ENCODE measurements around the gene KRTAP5-3. TPM values are rescaled to one million over a fixed set of nuclear protein-coding genes. Genes with fewer than 3 reads are reported as not detected.

The KRTAP5-3 gene
- total and polyA plus RNA-seq, 4 donors: not detected

DNA sequence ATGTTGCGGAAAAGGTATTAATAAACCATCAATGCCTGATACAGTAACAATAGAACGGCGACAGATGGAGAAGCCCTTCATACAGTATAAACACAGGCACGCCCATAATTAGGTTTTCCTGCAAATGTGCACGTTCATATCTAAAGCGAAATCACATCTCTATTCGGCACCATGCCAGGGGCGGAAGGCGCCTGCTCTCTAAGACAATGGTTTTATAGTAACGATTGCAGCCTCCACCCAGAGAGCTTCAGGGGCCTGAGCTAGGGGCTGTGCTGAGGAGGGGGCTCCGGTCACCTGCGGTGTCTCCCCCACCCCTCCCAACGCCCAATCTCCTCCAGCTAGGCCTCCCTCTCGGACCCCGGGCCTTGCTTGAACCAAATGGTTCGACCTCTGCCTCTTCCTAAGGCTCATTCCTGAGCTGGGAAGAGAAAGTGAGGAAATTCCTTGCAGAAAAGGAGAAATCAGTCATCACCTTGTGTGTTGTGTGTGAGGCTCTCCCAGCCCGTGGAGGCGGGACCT lies 30.9 kb upstream of the KRTAP5-3 start:
- Histone ChIP-seq H3K4me3 (no peak overlapping the region), H3K27me3 (ENCODE audit: control insufficient read depth in 3 of 3, insufficient read depth in 3 of 3, low read length in 2 of 3) (peaks cover 0 to 4% (median 0%) of the 10 kb centered on the region in 3 donors), H3K9ac (ENCODE audit: insufficient read depth in 1 of 2, low read length in 2 of 2) (no peak overlapping the region), H3K4me1 (ENCODE audit: control insufficient read depth in 5 of 5, insufficient read depth in 5 of 5, low read length in 5 of 5) (peaks cover 0 to 9% (median 0%) of the 10 kb centered on the region in 5 donors), H3K9me3 (ENCODE audit: control insufficient read depth in 4 of 4, insufficient read depth in 3 of 4, low read length in 3 of 4) (no peaks in the 10 kb centered on the region), H3K36me3 (ENCODE audit: control insufficient read depth in 4 of 4, insufficient read depth in 4 of 4, low read length in 4 of 4) (no peaks in the 10 kb centered on the region), H3K27ac (ENCODE audit: low read depth in 1 of 2, low read length in 1 of 2) (peak overlapping the region in 1 of 2 donors; percentile 37)
- 48 to 65% methylated on average over 18 of the region's 18 CpGs for WGBS, 2 donors
- ATAC-seq (ENCODE audit: insufficient read depth, low FRiP score) (no peak), DNase-seq (peak; percentile 25 to 71 (median 48))
- TF ChIP-seq CTCF (IDR thresholded peaks at IDR 0.05; ENCODE audit: control extremely low read depth, extremely low read depth): no peak

DNA sequence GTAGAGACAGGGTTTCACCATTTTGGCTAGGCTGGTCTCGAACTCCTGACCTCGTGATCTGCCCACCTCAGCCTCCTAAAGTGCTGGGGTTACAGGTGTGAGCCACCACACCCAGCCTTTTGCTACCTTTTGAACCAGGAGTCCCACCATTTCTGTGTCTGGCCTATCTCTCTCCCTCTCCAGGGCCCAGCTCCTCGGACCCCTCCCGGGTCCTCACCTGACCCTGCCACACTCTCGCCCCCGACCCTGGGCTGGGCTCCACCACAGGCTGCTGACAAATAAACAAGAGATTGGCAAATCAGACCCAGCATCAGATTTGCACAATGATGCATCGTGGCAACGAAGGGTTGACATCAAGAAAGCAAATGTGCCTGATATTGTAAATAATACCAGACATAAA lies 30.1 kb upstream of the KRTAP5-3 start:
- DNase-seq (no peak), ATAC-seq (ENCODE audit: insufficient read depth, low FRiP score) (no peak)
- H3K36me3 ChIP-seq (ENCODE audit: control insufficient read depth in 4 of 4, insufficient read depth in 4 of 4, low read length in 4 of 4): no peaks in the 10 kb centered on the region
- H3K9ac ChIP-seq (ENCODE audit: insufficient read depth in 1 of 2, low read length in 2 of 2): no peak overlapping the region
- no peaks in the 10 kb centered on the region for H3K9me3 ChIP-seq (ENCODE audit: control insufficient read depth in 4 of 4, insufficient read depth in 3 of 4, low read length in 3 of 4)
- WGBS, 2 donors: 69 to 84% methylated on average over 8 of the region's 8 CpGs
- TF ChIP-seq CTCF (IDR thresholded peaks at IDR 0.05; ENCODE audit: control extremely low read depth, extremely low read depth): no peak
- H3K27ac ChIP-seq (ENCODE audit: low read depth in 1 of 2, low read length in 1 of 2): peak overlapping the region in 1 of 2 donors; percentile 4
- peaks cover 0 to 9% (median 0%) of the 10 kb centered on the region in 5 donors for H3K4me1 ChIP-seq (ENCODE audit: control insufficient read depth in 5 of 5, insufficient read depth in 5 of 5, low read length in 5 of 5)
- peaks cover 0 to 4% (median 0%) of the 10 kb centered on the region in 3 donors for H3K27me3 ChIP-seq (ENCODE audit: control insufficient read depth in 3 of 3, insufficient read depth in 3 of 3, low read length in 2 of 3)
- no peak overlapping the region for H3K4me3 ChIP-seq

DNA sequence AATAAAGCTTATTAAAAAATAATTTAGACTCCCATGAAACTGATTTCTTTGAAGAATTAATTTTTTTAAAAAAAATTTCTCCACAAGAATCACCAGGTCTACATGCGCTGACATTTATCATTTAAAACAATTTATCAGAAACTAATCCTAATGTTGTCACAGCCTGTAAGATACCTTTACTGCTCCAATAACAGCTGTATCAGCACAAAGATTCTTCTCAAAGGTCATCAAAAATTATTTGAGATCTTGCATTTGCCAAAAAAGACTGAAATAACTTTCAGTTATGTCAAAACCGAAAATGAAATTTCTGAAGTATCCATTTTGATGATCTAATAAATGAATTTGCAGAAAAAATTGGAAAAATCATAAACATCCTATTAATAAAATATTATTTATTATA lies 29.4 kb upstream of the KRTAP5-3 start:
- H3K27ac ChIP-seq (ENCODE audit: low read depth in 1 of 2, low read length in 1 of 2): no peak overlapping the region
- H3K4me3 ChIP-seq: no peak overlapping the region
- no peak for TF ChIP-seq CTCF (IDR thresholded peaks at IDR 0.05; ENCODE audit: control extremely low read depth, extremely low read depth)
- no peaks in the 10 kb centered on the region for H3K36me3 ChIP-seq (ENCODE audit: control insufficient read depth in 4 of 4, insufficient read depth in 4 of 4, low read length in 4 of 4)
- H3K9ac ChIP-seq (ENCODE audit: insufficient read depth in 1 of 2, low read length in 2 of 2): no peak overlapping the region
- no peak for DNase-seq
- peaks cover 0 to 4% (median 0%) of the 10 kb centered on the region in 3 donors for H3K27me3 ChIP-seq (ENCODE audit: control insufficient read depth in 3 of 3, insufficient read depth in 3 of 3, low read length in 2 of 3)
- no peak for ATAC-seq (ENCODE audit: insufficient read depth, low FRiP score)
- no peaks in the 10 kb centered on the region for H3K9me3 ChIP-seq (ENCODE audit: control insufficient read depth in 4 of 4, insufficient read depth in 3 of 4, low read length in 3 of 4)
- H3K4me1 ChIP-seq (ENCODE audit: control insufficient read depth in 5 of 5, insufficient read depth in 5 of 5, low read length in 5 of 5): peaks cover 0 to 9% (median 0%) of the 10 kb centered on the region in 5 donors
- 95 to 97% methylated on average over 2 of the region's 2 CpGs for WGBS, 2 donors
